ENCODE data around the gene LRRC66.

LRRC66 gene

GRCh38 chr4:52054254-52054653 is 34.1 kb upstream of the LRRC66 start:
- TF ChIP-seq MAX (IDR thresholded peaks at IDR 0.05; ENCODE audit: low read depth, low read length) (no peak), MYC (IDR thresholded peaks at IDR 0.05; ENCODE audit: low read depth, low read length) (no peak), POLR2A (IDR thresholded peaks at IDR 0.05; ENCODE audit: extremely low read depth, insufficient read length) (no peak), CTCF (IDR thresholded peaks at IDR 0.05; ENCODE audit: low read depth, low read length) (no peak)
- DNase-seq (ENCODE audit: low read depth), result no peak
- no peak overlapping the region for H3K4me3 ChIP-seq (ENCODE audit: low read depth, low read length)

GRCh38 chr4:52052475-52052780 is 32.3 kb upstream of the LRRC66 start:
- H3K4me3 ChIP-seq (ENCODE audit: low read depth, low read length), result no peak overlapping the region
- TF ChIP-seq MYC (IDR thresholded peaks at IDR 0.05; ENCODE audit: low read depth, low read length) (no peak), MAX (IDR thresholded peaks at IDR 0.05; ENCODE audit: low read depth, low read length) (no peak), POLR2A (IDR thresholded peaks at IDR 0.05; ENCODE audit: extremely low read depth, insufficient read length) (no peak), CTCF (IDR thresholded peaks at IDR 0.05; ENCODE audit: low read depth, low read length) (no peak)
- peak; percentile 9 for DNase-seq (ENCODE audit: low read depth)

- TF ChIP-seq POLR2A (IDR thresholded peaks at IDR 0.05; ENCODE audit: extremely low read depth, insufficient read length), result no peak
- TF ChIP-seq MYC (IDR thresholded peaks at IDR 0.05; ENCODE audit: low read depth, low read length), result no peak
- TF ChIP-seq CTCF (IDR thresholded peaks at IDR 0.05; ENCODE audit: low read depth, low read length), result no peak
- TF ChIP-seq MAX (IDR thresholded peaks at IDR 0.05; ENCODE audit: low read depth, low read length), result no peak
- no peak for DNase-seq (ENCODE audit: low read depth)
- no peak overlapping the region for H3K4me3 ChIP-seq (ENCODE audit: low read depth, low read length)
Measured at GRCh38 chr4:52051615-52052474, 31.7 kb upstream of the LRRC66 start.

- no peak for DNase-seq (ENCODE audit: low read depth)
- H3K4me3 ChIP-seq (ENCODE audit: low read depth, low read length), result no peak within 1 kb of the TSS
- no peak for TF ChIP-seq MAX (IDR thresholded peaks at IDR 0.05; ENCODE audit: low read depth, low read length)
- TF ChIP-seq POLR2A (IDR thresholded peaks at IDR 0.05; ENCODE audit: extremely low read depth, insufficient read length), result no peak
- no peak for TF ChIP-seq CTCF (IDR thresholded peaks at IDR 0.05; ENCODE audit: low read depth, low read length)
- TF ChIP-seq MYC (IDR thresholded peaks at IDR 0.05; ENCODE audit: low read depth, low read length), result no peak
Measured at GRCh38 chr4:52051213-52051614, 31.1 kb upstream of the LRRC66 start, which contains the start of gene SPATA18. Gene SPATA18, plus strand, starts transcription at chr4:52051304. Its CDS starts 401 bp downstream, at chr4:52051705.

- TF ChIP-seq POLR2A (IDR thresholded peaks at IDR 0.05; ENCODE audit: extremely low read depth, insufficient read length) (no peak), MYC (IDR thresholded peaks at IDR 0.05; ENCODE audit: low read depth, low read length) (no peak), CTCF (IDR thresholded peaks at IDR 0.05; ENCODE audit: low read depth, low read length) (no peak)
- no peak overlapping the region for H3K4me3 ChIP-seq (ENCODE audit: low read depth, low read length)
- DNase-seq (ENCODE audit: low read depth), result no peak
Measured at GRCh38 chr4:52049266-52049665, 29.1 kb upstream of the LRRC66 start.

Data from NB4 (cell line).